Panc1 (cell line): ENCODE data around the gene TIGAR. TPM values are rescaled to one million over a fixed set of nuclear protein-coding genes. Genes with fewer than 3 reads are reported as not detected.

Experiments used
- ATAC-seq: fragments of 200-7000 bp; cut with Tn5 transposase; 2 replicates; pipeline ENCODE4 v1.9.1; 2020; ENCODE audit warnings: mild to moderate bottlenecking, moderate library complexity
- BruUV-seq: library from RNA; stranded (reverse); fragments of 400-500 nt; replicated peaks from 2 replicates; lab custom pipeline; 2021; lab: Mats Ljungman, UMichigan
- CTCF ChIA-PET: fragments of 300-600 bp; sonication (Branson Sonifier 250); formaldehyde crosslinking; loops from one replicate; lab custom pipeline; 2022; ENCODE audit warnings: antibody characterized with exemption; lab: Charles Lee
- POLR2A ChIA-PET: fragments of 300-600 bp; sonication (Branson Sonifier 250); formaldehyde crosslinking; loops from one replicate; lab custom pipeline; 2022; ENCODE audit warnings: antibody characterized with exemption; lab: Charles Lee
- DNase-seq: peaks from one replicate; pipeline ENCODE4 v3.0.0-alpha.2; 2010; ENCODE audit warnings: low read depth, low spot score
- H3K27ac ChIP-seq: 2 replicates; pipeline ENCODE4 v1.5.1; 2011; ENCODE audit warnings: mild to moderate bottlenecking, low read length, inconsistent platforms
- H3K27me3 ChIP-seq: fragments of 200-500 bp; sonication (Bioruptor generic); 2 replicates; pipeline ENCODE4 v1.6.0; 2014; ENCODE audit warnings: low read length, inconsistent platforms; ENCODE audit not compliant: control insufficient read depth, insufficient read depth
- H3K36me3 ChIP-seq: fragments of 200-500 bp; sonication (Bioruptor generic); 2 replicates; pipeline ENCODE4 v1.5.1; 2014; ENCODE audit warnings: inconsistent platforms, mild to moderate bottlenecking, low read length, moderate library complexity; ENCODE audit not compliant: control insufficient read depth, insufficient read depth
- H3K4me1 ChIP-seq: 2 replicates; pipeline ENCODE4 v1.5.1; 2011; ENCODE audit warnings: inconsistent platforms, mild to moderate bottlenecking, low read length, moderate library complexity; ENCODE audit not compliant: control insufficient read depth, insufficient read depth
- H3K4me3 ChIP-seq, 2 experiments: 2 replicates each; pipeline ENCODE4 v1.5.1; 2011 to 2012; ENCODE audit warnings: low read depth in 2 of 2, low read length in 2 of 2, mild to moderate bottlenecking in 2 of 2, inconsistent platforms in 1 of 2, moderate library complexity in 1 of 2
- H3K9me3 ChIP-seq: fragments of 200-500 bp; sonication (Bioruptor generic); 2 replicates; pipeline ENCODE4 v1.5.1; 2014; ENCODE audit warnings: low read depth, mild to moderate bottlenecking, inconsistent platforms, low read length, moderate library complexity; ENCODE audit not compliant: control insufficient read depth, insufficient read depth
- CTCF ChIP-seq: fragments of 450-650 bp; IDR thresholded peaks from 2 replicates; pipeline ENCODE4 v1.5.1; 2017; ENCODE audit warnings: mild to moderate bottlenecking
- POLR2AphosphoS5 ChIP-seq: IDR thresholded peaks from 2 replicates; pipeline ENCODE4 v1.6.1; 2012; ENCODE audit warnings: mild to moderate bottlenecking, low read depth, low read length, moderate library complexity
- REST ChIP-seq, 2 experiments: IDR thresholded peaks; 2 replicates each; pipeline ENCODE4 v1.6.1; 2011 to 2012; ENCODE audit warnings: low read depth in 2 of 2, control low read depth in 1 of 2, low read length in 1 of 2, mild to moderate bottlenecking in 1 of 2, moderate library complexity in 1 of 2; ENCODE audit not compliant: insufficient read depth in 1 of 2
- SIN3A ChIP-seq: IDR thresholded peaks from 2 replicates; pipeline ENCODE4 v1.6.1; 2012; ENCODE audit warnings: low read depth, mild to moderate bottlenecking, low read length, moderate library complexity, borderline replicate concordance; ENCODE audit not compliant: insufficient read depth
- TCF7L2 ChIP-seq: IDR thresholded peaks from 2 replicates; pipeline ENCODE4 v1.6.1; 2011; ENCODE audit warnings: mild to moderate bottlenecking, low read depth, low read length, inconsistent platforms
- in situ Hi-C: cut with HindIII; loops from 2 replicates; pipeline ENCODE4 v1.10.0; 2016; ENCODE audit warnings: low sequenced_read_pairs, low pct_unique_long_range_greater_than_20kb
- intact Hi-C: fragments of 100-400 bp; cut with micrococcal nuclease; formaldehyde crosslinking; loops from one replicate; pipeline ENCODE4 v1.10.0; 2022; ENCODE audit not compliant: unreplicated experiment
- total RNA-seq: library from RNA; stranded (reverse); gene quantifications from one replicate; pipeline ENCODE4 v1.2.1, GENCODE V29; 2021; ENCODE audit not compliant: unreplicated experiment

TIGAR gene
- total RNA-seq, 1 experiment from 2014 or later = 17.4 TPM

- Histone ChIP-seq H3K4me3 (no peak overlapping the region), H3K27ac (no peak overlapping the region), H3K9me3 (no peaks in the 10 kb centered on the region), H3K4me1 (no peaks in the 10 kb centered on the region), H3K36me3 (no peaks in the 10 kb centered on the region), H3K27me3 (peaks cover 11% of the 10 kb centered on the region)
- ChIA-PET CTCF (interaction anchor here (0.6 kb wide), 1 partner anchor 477 kb away, joined by 3 read pairs; no protein-coding TSS in a partner anchor), POLR2A (no interaction called here)
- TF ChIP-seq CTCF (no peak), REST (IDR thresholded peaks at IDR 0.05; ENCODE audit: insufficient read depth in 1 of 2, low read depth in 2 of 2, low read length in 1 of 2) (no peak), POLR2AphosphoS5 (no peak), TCF7L2 (no peak), SIN3A (no peak)
- BruUV-seq = no TSS peak
- in situ Hi-C loops = no loop called here
- DNase-seq = no peak
- intact Hi-C loops = no loop called here
- ATAC-seq = no peak
These were observed 40.5 kb upstream of the TIGAR start for GRCh38 chr12:4280351-4281163.

GRCh38 chr12:4281173-4281654 is 39.8 kb upstream of the TIGAR start:
- POLR2A ChIA-PET = no interaction called here
- Histone ChIP-seq H3K4me3 (no peak overlapping the region), H3K27me3 (peaks cover 5% of the 10 kb centered on the region), H3K27ac (no peak overlapping the region), H3K36me3 (no peaks in the 10 kb centered on the region), H3K9me3 (no peaks in the 10 kb centered on the region), H3K4me1 (no peaks in the 10 kb centered on the region)
- ATAC-seq (no peak), DNase-seq (no peak)
- CTCF ChIA-PET = interaction anchor here (0.6 kb wide), 1 partner anchor 478 kb away, joined by 3 read pairs; no protein-coding TSS in a partner anchor
- intact Hi-C loops = no loop called here
- BruUV-seq = no TSS peak
- TF ChIP-seq REST (IDR thresholded peaks at IDR 0.05; ENCODE audit: insufficient read depth in 1 of 2, low read depth in 2 of 2, low read length in 1 of 2) (no peak), SIN3A (no peak), CTCF (no peak), POLR2AphosphoS5 (no peak), TCF7L2 (no peak)
- in situ Hi-C loops = no loop called here
